GM19452 (cell line): ENCODE data around the gene DIDO1.
"Not testable (repeated sequence)": the region's sequence is repeated elsewhere in the genome, so short reads cannot be mapped to it uniquely, and the experiment has no call there.

Experiments
- ATAC-seq: cut with Tn5 transposase; IDR thresholded peaks from one replicate; pipeline ENCODE4 v1.9.1; 2021; ENCODE audit not compliant: unreplicated experiment

DIDO1 gene

GRCh38 chr20:62933966-62934365 lies 7.7 kb upstream of the DIDO1 start:
- ATAC-seq, result no peak

GRCh38 chr20:62931464-62931863 lies 5.2 kb upstream of the DIDO1 start:
- ATAC-seq, result no peak

GRCh38 chr20:62929051-62929538 lies 2.8 kb upstream of the DIDO1 start:
- ATAC-seq, result no peak

- no peak for ATAC-seq
Measured at GRCh38 chr20:62928246-62928939, 2.1 kb upstream of the DIDO1 start.

GRCh38 chr20:62927128-62927705 lies 912 bp upstream of the DIDO1 start:
- ATAC-seq, result no peak

GRCh38 chr20:62925420-62926228 lies 681 bp downstream of the DIDO1 start:
- peak; percentile 10 for ATAC-seq

GRCh38 chr20:62925076-62925419 lies 1.3 kb downstream of the DIDO1 start:
- no peak for ATAC-seq

- ATAC-seq, result no peak
Measured at GRCh38 chr20:62924442-62925075, 1.7 kb downstream of the DIDO1 start.

- no peak for ATAC-seq
Measured at GRCh38 chr20:62923669-62924441, 2.5 kb downstream of the DIDO1 start.

GRCh38 chr20:62923059-62923668 lies 3.1 kb downstream of the DIDO1 start:
- ATAC-seq, result not testable (repeated sequence)

GRCh38 chr20:62922451-62922921 lies 3.8 kb downstream of the DIDO1 start:
- ATAC-seq, result no peak

- no peak for ATAC-seq
Measured at GRCh38 chr20:62921119-62921687, 5.1 kb downstream of the DIDO1 start.

- no peak for ATAC-seq
Measured at GRCh38 chr20:62920039-62920645, 6.2 kb downstream of the DIDO1 start.

GRCh38 chr20:62918831-62919230 lies 7.5 kb downstream of the DIDO1 start:
- ATAC-seq, result no peak

- ATAC-seq, result no peak
Measured at GRCh38 chr20:62918147-62918546, 8.2 kb downstream of the DIDO1 start.

- no peak for ATAC-seq
Measured at GRCh38 chr20:62917720-62918119, 8.6 kb downstream of the DIDO1 start.

- no peak for ATAC-seq
Measured at GRCh38 chr20:62916703-62917476, 9.4 kb downstream of the DIDO1 start.

GRCh38 chr20:62914970-62915457 lies 11.3 kb downstream of the DIDO1 start:
- no peak for ATAC-seq
